GM21526 (cell line): ENCODE measurements around the gene FBXO15.

Experiments used
- ATAC-seq: cut with Tn5 transposase; IDR thresholded peaks from one replicate; pipeline ENCODE4 v1.9.1; 2021; ENCODE audit warnings: moderate library complexity; ENCODE audit not compliant: unreplicated experiment, low FRiP score

The FBXO15 gene

DNA sequence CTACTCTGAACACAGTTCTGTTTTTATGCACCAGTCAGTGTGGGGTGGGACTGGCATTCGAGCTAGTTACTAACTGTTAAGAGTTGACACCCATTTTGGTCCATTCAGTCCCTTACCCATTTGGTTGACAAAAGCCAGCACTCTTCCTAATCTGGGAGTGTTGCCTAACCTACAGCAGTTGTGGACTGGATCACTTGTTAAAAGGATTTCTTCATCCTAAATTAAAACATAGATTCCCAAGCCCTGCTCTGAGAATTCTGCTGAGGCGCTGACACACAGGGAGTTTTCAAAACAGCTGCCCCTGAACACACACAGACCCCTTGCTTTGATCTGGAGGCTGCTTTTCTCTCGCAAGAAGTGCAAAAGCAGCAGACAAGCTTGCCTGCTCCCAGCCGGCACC, 7.1 kb upstream of the FBXO15 start:
- ATAC-seq, result no peak

DNA sequence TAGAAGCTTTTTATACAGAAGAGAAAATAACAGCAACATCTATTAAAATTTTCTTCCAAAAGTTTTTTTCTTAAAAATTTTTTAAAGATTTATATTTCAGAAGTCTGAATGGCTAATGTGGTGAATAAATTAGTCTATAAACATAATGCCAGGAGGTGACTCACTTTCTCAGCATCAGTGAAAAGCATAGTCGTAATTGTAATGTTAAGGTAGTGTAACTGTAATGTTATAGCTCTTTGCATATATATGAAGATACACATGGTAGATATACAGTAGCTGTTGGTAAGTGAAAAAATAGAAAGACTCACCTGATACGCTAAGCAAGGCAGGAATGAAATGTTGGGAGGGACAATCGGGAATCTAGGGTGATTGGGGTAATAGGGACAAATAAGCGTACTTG, 6.2 kb upstream of the FBXO15 start:
- ATAC-seq, result no peak

DNA sequence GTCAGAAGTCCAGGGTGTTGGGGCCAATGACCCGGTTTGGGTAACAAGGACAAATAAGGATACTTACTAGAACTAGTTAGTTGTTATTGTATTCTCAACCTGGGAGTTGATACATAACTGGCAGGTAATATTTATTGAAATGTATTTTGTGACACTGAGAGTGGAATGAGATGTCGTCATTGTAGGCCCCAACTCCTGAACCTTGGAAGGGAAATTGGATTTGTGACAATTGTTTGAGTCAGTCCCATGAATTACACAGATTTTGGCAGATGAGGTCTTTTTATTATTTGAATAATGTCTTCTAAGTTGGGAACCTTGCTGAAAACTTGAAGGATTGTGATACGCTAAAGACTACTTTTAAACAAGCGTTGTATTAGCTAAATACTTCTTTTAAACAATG, 5.7 kb upstream of the FBXO15 start:
- no peak for ATAC-seq

DNA sequence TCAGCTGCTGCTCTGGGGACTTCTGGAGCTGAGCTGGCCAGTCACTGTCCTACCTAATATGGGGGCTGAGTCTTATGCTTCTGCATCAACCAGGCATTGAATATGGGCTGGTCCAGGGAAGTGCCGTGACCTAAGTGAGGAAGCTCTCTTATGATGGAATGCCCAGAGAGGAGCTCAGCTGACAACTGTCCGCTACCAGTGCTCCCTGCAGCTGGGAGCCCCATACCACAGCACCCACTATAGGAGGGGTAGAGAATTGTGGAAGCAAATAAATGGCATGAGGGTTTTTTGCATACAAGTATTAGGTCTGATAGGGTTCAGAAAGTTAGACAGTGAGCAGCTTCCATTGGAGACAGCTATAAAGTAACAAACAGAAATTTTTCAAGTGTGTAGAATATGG, 5.2 kb upstream of the FBXO15 start:
- ATAC-seq, result no peak

DNA sequence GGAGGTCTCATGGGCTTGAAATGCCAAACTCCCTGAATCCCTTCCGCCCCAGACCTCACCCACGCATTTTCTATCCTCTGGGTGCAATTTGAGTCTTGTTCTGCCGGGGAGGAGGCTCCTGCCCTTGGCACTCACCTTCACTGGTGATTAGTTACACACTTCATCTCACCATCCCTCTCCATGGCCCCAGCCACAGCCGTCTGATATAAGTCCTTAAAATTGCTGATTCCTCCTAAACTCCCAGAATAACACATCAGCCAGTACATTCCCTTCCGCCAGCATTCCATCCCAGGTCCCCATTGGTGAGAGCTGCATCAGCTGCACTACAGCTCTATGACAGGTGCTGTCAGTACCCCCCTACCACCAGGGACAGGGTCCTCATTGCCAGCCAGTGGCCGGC, 4.6 kb upstream of the FBXO15 start:
- no peak for ATAC-seq

DNA sequence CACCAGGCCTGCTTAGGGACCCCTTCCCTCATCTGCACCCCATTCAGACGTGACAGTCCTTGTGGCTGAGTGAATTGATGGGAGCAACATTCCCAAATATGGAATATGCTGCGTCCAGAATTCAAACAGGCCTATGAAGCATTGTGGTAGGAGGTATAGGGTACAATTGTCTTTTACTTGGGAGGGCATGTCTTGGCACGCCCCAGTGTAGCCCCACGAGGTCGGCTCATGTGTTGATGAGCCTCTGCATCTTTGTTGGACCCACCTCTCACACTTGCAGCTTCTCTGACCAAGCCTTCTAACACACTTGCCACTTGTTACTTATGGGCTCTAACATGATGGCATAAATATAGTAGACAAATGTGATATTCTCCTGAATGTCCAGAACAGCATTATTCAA, 2.2 kb upstream of the FBXO15 start:
- ATAC-seq, result no peak

DNA sequence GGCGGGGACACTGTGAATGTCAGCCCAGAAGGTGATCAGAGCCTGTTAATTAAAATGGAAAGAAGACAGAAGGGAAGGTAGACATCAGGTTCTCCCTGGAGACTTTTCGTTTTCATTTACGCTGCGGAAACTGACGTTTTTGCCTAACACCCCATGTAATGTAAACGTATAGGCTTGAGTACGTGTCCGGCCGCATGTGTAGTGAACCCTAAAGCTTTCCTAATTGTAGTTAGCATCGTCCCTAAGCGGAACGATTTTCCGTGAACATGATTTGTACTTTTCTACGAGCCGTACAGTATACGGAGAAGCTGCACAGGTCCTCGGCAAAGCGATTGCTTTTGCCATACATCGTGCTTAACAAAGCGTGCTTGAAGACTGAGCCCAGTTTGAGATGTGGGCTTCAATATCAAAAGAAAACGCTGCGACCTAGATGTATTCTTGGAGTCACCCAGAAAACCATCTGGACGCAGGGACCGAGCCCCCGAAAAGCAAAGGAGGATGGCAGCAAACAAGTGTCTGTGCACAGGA, 973 bp upstream of the FBXO15 start:
- ATAC-seq, result peak; percentile 26

DNA sequence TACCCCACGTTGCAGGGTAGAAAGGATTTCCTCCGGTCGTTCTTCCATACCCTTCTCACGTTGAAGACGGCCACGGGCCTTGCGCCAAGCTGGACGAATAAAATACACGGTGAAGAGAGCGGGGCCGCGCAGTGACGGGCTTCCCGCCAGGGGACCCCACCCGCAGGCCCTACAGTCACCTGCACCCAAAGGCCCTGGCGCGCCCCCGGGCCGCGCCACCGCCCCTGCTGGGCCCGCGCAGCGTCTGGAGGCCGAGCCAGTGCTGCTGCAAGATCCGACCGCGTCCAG, 199 bp downstream of the FBXO15 start:
- ATAC-seq, result no peak

DNA sequence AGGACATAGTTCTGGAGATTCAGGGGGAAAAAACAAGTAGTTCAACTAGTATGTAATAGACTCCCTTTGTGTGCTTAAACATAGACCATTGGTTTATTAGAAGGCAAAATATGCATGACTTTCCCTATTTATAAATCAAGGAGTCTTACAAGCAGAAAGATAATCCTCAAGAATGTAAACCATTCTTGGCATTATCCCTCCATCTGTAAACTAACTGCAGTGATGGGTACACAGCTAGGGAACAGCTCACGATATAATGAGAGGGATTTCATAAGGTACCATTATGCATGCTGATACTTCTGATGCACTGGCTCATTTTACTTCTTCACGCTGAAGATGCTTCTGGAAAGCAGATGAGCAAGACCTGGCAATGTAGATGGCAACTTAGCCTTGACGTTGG, 878 bp downstream of the FBXO15 start:
- ATAC-seq, result no peak

DNA sequence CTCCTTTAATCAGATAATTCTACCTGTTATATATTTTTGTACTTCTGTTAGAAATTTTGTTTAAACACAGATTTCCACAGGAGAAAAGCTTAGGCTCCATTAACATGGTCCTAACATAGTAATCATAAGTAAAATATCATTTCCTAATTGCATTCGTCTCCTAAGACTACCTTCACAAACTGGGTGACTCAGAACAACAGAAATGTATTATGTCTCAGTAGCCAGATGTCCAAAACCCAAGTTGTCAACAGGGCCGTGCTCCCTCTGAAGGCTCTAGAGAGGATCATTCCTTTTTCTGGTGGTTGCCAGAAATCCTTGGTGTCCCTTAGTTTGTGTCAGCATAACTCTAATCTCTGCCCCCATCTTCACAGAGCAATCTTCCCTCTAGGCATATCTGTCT, 5.4 kb downstream of the FBXO15 start:
- ATAC-seq, result no peak

DNA sequence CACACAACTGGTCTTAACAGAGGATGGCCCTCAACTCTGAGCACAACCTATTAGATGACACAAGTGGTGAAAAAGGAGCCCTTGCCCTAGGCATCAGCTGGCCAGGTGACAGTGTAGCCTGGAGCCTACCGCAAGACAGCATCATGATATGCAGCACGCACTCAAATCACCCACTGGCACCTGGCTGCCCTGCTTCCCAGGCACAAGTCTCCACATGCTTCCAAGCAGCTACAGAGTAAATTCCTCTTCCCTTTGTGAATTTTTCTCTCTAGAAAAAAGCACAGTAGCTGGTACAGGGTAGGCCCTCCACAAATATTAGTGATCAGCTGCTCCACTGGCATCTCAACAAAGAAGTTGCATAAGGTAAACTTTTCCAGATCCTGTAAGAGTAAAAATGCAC, 6.0 kb downstream of the FBXO15 start:
- no peak for ATAC-seq

DNA sequence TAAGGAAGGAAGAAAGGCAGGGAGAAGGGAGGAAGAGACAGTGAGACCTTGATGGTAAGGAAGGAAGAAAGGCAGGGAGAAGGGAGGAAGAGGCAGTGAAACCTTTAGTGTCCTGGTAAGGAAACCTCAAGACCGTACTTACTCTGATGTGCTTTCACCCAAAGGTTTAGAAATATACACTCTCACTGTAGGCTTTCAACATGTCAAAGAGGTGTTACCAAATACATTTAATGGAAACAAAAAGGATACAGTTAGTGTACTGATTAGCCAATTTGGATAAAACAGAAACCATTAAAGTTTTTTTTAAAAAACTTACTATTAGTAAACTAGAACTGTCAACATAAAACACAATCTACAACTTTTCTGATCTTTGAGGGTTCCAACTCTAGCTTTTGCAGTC, 7.1 kb downstream of the FBXO15 start:
- no peak for ATAC-seq

DNA sequence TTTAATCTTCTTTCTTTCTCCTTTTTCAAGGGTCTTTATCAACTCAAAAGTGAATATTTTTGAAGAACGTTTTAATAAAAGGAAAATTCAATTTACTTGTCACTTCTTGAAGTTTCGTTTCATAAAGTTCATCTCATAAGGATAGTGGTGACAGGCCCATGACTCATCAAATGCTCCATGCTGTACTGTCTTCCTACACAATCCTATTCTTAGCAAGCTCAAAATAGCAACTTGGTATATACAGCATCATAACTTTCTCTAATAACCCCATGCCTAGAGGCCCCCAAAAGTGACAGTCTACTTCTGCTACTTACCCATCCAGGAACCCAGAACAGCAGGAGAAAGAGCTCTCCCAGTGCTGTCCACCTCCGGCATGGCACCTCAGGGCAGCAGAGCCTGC, 7.7 kb downstream of the FBXO15 start:
- no peak for ATAC-seq

DNA sequence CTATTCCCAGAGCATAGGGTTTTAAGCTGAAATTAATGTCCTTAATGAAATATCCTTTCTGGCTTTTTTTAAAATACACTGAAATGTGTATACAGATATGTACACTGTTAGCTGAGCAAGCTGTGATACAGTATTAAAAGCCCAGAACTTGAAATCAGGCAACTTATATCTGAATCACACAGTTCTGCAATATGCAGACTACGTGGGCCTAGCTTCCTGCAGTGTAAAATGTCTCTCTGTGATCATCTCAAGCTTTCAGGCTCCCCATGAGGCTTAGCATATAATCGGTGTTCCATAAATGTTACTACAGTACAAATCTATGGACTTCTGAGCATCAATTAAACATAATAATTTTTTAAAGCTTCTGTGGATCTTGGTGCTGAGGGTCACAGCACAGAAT, 8.2 kb downstream of the FBXO15 start:
- no peak for ATAC-seq

DNA sequence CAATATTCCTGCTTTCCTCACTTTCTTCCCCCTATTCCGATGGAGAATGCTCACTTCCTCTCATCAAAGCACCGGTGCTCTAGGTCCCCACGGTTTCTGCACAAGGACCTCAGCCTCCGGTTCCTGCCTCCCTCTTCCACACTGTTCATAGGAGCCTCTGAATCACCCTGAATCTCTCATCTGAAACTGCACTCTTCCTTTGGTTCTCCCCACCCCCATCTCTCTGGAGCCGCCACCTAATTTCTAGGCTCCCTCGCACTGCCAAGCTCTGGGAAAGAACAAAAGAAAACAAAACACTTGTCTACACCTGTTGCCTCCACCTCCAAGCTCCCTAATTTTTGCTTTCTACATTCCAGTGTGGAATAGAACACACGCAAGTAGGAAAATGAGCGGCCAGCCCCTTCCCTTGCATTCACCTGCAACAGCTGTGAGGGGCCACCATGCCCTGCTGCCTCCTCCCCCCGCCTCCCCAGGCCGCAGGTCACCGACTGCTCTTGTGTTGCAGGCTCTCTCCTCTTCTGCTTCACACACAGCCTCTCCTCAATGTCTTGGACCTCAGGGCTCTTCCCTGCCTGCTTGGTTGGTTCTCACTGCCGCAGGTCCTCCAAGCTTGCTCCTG, 9.6 kb downstream of the FBXO15 start:
- no peak for ATAC-seq

DNA sequence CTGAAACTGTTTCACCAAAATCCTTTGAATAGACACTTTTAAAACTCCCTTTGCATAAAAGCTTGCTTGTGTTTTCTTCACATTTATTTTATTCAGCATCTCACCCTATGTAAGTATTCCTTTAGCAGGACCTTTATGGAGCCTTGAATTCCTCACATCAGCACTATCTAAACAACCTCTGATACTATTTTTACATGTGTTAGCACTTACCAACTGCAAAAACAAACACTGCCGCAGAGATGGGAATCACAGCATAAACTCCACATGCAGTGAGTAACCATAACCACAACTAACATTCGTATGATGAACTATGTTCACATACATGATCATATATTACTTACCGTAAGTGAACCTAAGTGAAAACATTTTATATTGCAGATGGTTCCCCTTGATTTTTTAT, 15.4 kb downstream of the FBXO15 start:
- ATAC-seq, result no peak

DNA sequence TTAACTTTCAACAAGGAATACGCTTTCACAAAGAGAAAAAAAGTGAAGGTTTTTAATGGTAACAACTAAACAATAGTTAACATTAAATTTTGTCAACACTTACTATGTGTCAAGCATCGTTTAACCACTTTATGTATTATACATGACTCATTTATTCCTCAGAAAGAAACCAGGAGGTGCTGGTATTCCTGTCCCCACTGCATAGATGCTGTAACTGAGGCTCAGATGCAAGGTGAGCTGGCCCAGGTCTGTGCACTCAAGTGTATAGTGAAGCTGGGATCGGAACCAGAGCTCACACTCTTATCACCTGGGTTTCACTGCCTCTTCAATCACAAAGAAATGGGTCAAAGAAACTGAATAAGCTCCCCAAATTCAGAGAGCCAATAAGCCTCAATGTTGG, 16.5 kb downstream of the FBXO15 start:
- no peak for ATAC-seq

DNA sequence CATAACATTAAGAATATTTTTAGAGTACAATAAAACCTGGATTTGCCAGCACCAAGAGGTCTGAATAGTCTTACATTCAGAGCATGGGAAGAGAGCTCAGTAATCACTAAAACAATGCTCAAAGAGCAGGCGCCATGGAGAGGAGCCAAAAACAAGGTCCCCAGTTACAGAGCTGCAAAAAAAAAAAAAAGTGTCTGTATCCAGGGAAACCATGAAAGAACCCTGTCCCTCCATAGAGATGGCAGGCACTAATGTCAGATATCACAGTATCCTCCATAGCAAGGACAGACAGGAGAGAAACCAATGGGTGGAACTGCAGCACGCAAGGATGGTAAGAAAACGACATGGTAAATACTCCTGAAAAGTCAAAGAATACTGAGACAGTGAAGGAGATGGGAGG, 19.5 kb downstream of the FBXO15 start:
- ATAC-seq, result no peak

DNA sequence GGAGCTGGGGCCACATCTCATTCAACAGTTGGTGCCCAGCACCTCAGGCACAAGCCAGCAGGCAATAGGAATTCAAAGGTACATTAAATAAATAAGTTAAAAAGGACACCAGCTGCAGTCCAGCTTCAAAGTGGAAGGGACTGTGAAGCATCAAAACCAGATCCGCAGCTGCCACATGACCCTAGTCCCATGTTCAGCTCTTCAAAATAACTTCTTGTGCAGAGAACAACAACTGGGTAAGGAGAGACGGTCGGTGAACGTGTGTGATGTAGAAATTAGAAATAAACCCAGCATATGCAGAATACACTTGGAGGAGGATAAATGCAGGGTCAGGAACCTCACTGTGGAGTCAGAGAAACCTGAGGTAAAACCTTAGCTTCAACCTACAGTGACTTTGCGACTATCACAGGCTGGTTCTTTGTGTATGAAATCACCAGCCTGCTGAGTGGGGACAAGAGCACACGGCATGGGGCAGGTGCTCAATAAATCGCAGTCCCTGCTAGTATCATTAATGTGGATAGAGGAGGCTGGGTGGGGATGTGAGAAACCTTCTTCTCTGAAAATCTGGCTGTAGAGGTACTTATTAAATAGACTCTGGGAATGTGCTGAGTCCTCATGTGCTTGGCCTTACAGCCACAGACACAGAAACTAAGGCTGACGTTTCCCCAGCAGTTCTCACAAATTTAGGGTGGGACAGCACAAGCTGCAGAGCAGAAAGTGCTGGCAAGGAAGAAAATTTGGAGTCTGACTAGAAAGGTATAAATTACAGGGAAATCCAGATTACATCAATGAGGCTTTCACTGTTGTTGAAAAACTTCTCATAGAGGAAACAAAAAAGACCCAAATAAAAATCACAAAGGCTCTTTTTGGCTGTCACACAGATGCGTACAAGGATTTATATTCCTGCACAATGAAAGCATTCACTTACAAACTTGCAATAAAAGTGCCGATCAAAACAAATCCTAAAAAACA, 20.7 kb downstream of the FBXO15 start:
- no peak for ATAC-seq

DNA sequence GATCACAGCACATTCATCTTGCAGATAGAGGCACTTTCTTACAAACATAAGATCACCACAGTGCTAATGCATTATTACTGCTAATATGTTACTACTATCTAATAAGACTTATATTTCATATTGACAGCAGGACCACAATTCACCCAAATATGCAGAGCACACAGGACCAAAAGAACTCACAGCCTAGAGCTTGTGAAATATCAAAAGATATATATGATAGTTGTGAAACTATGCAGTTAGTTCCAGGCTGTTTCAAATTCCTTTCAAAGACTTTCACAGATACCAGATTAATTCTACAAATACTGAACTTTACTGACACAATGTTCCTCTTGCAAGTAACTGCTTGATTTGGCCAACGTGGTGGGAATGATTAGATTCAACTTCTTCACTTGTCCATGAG, 23.0 kb downstream of the FBXO15 start:
- no peak for ATAC-seq

DNA sequence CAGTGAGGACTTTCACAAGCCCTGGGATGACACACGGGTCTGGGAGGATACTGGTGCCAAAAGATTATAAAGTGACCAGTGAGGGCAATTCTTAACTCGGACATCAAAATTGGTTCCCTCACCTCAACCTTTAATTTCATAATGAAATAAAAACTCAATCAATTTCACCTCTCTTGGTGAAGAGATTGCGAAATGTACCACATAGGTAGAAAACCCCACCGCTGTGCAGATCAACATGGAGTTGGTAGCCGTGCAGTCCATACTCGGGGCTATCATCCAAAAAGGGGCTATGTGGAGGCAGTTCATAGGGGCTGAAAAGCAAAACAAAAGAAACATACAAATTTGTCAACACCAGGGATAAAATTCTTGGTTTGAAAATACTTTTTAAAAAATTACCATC, 24.4 kb downstream of the FBXO15 start:
- no peak for ATAC-seq
